Measurements from ENCODE around the gene VCX2. TPM values are rescaled to one million over a fixed set of nuclear protein-coding genes. Genes with fewer than 3 reads are reported as not detected.

The VCX2 gene
- total RNA-seq: not detected

GRCh38 chrX:8171169-8171568, at the start of gene VCX2:
TSS of gene VCX2 (minus strand) at chrX:8171267. CDS start at chrX:8170643, 624 bp downstream.

Other genes with a start within 250 kb of the VCX2 start
- 17.5 TPM for gene PNPLA4, start 243.9 kb downstream of the VCX2 start, total RNA-seq

All from camera-type eye (tissue), 1 donor.